SK-N-MC (cell line): ENCODE data around the gene ADD3.

ENCODE experiments used
- DNase-seq: peaks from one replicate; pipeline ENCODE4 v3.0.0-alpha.2; 2011; ENCODE audit warnings: low read depth, low spot score
- H3K27ac ChIP-seq: fragments of 200-600 bp; sonication (generic); 2 replicates; pipeline ENCODE4 v1.5.1; 2016; ENCODE audit warnings: mixed run types
- H3K36me3 ChIP-seq: fragments of 200-600 bp; sonication (generic); 2 replicates; pipeline ENCODE4 v1.6.1; 2017; ENCODE audit warnings: antibody characterized with exemption, low read length, mixed read lengths; ENCODE audit not compliant: insufficient read depth
- H3K4me3 ChIP-seq: fragments of 200-600 bp; sonication (generic); 2 replicates; pipeline ENCODE4 v1.5.1; 2016
- H3K9ac ChIP-seq: fragments of 200-600 bp; sonication (generic); 2 replicates; pipeline ENCODE4 v1.8.0; 2017; ENCODE audit warnings: mixed run types, mixed read lengths; ENCODE audit not compliant: insufficient read length
- H3K9me3 ChIP-seq: fragments of 200-600 bp; sonication (generic); 2 replicates; pipeline ENCODE4 v1.6.1; 2017; ENCODE audit warnings: low read depth, mild to moderate bottlenecking, antibody characterized with exemption, low read length, moderate library complexity, mixed read lengths
- EZH2 ChIP-seq: fragments of 200-600 bp; sonication (generic); IDR thresholded peaks from one replicate; pipeline ENCODE4 v1.6.1; 2017; ENCODE audit warnings: antibody characterized with exemption
- FOXP2 ChIP-seq: optimal IDR thresholded peaks from 2 replicates; pipeline ENCODE3; 2011; ENCODE audit warnings: mild to moderate bottlenecking, moderate library complexity; ENCODE audit not compliant: insufficient read depth; ENCODE audit errors: extremely low read length, control extremely low read depth
- POLR2AphosphoS5 ChIP-seq: IDR thresholded peaks from 2 replicates; pipeline ENCODE4 v1.6.1; 2012; ENCODE audit warnings: mild to moderate bottlenecking, low read depth, low read length, borderline replicate concordance

Gene ADD3

DNA sequence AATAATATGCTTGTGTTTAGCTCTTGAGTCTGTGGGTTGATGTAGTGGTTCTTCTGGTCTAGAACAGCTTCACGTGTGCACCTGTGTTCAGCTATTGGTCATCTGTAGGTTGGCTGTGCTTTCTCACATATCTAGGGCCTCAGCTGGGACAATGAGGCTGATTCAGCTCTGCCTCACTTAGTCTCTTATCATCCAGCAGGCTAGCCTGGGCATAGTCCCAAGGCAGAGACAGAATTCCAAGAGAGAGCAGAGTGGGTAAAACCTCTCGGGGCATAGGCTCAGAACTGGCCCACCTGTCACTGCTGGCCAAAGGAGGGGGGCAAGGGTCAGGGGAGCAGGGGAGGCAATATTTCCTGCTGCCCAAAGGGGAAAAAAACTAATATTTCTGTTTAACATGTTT, 167.6 kb downstream of the ADD3 start:
- Histone ChIP-seq H3K36me3 (no peaks in the 10 kb centered on the region), H3K9me3 (no peaks in the 10 kb centered on the region), H3K27ac (no peak overlapping the region), H3K9ac (no peak overlapping the region), H3K4me3 (no peak overlapping the region)
- no peak for DNase-seq
- TF ChIP-seq EZH2 (no peak), FOXP2 (no peak), POLR2AphosphoS5 (no peak)

DNA sequence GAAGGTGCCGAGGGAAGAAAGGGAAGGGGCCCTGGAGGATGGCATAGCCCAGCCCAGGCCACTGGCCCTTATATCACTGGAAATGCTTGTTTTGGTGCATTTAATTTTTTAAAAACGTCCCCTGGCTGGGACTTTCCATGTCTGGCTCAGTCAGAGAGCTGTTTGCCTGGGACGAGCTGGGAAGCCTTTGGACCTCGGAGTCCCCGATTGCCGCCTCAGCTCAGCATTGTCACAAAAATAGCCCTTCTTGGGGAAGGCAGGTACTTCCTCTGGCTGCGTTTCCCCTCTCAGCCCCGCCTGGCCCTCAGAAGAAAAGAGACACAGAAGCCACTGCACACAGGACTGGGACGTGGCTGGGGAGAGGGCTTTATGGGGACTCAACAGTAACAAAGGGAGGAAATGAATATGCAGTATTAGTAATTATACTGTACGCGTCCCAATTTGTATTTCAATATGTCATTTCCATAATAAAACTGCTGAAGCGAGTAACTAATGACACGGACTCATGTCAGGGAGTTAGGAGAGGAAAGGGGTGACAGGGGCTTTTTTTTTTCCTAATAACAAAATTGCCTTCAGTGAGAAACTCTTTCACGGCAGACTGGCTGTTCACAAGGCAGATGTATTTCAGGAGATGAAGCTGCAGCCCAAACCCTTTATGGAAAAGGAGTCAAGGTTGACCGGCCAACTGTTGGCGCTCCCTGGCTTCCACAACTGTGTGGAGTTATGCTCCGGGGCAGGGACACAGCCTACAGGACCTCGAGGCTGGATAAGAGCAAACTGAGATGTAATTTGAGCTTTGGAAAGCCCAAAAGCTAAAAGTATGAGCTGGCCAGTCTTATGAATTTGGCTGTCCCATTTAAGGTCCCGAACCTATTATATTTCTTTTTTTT, 168.6 kb downstream of the ADD3 start:
- Histone ChIP-seq H3K27ac (no peak overlapping the region), H3K36me3 (no peaks in the 10 kb centered on the region), H3K4me3 (no peak overlapping the region), H3K9ac (no peak overlapping the region), H3K9me3 (no peaks in the 10 kb centered on the region)
- no peak for DNase-seq
- TF ChIP-seq EZH2 (no peak), FOXP2 (no peak), POLR2AphosphoS5 (no peak)

DNA sequence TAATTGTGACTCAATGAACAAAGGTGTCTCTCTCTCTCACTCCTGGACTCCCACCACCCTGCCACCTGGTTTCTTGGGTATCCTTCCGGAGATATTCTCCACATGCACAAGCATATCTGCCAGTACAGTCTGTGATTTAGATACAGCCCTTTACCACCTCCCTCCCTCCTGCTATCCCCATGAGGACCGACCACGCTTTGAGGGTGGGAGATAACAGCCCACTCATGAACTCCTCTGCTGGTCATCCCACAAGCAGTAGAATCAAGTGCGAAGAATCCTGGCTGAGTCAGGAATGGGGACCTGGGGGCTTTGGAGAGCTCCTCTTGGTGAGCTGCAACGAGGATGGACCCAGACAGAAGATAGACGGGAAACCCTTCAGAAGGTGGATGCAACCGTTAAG, 171.4 kb downstream of the ADD3 start:
- TF ChIP-seq EZH2: no peak
- H3K9ac ChIP-seq: no peak overlapping the region
- H3K4me3 ChIP-seq: no peak overlapping the region
- no peaks in the 10 kb centered on the region for H3K9me3 ChIP-seq
- no peak for DNase-seq
- no peaks in the 10 kb centered on the region for H3K36me3 ChIP-seq
- no peak overlapping the region for H3K27ac ChIP-seq

DNA sequence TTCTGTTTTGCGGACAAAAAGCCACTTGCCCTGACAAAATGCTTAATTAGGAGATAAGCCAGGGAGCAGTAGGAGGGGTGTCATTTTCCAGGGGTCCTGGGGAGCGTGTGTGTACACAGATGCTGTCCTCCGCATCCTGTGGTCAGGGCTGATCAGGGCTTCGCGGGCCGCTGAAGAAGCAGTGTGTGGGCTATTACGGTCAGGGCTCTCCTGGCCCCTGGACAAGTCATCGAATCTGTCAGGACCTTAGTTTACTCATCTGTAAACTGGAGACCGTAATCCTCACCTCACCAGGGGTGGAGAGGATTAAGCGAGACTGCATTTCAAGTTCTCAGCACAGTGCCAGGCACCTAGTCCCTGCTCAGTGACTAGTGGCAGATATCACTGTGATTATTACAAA, 173.7 kb downstream of the ADD3 start:
- TF ChIP-seq POLR2AphosphoS5 (no peak), FOXP2 (no peak), EZH2 (no peak)
- H3K9me3 ChIP-seq: no peaks in the 10 kb centered on the region

DNA sequence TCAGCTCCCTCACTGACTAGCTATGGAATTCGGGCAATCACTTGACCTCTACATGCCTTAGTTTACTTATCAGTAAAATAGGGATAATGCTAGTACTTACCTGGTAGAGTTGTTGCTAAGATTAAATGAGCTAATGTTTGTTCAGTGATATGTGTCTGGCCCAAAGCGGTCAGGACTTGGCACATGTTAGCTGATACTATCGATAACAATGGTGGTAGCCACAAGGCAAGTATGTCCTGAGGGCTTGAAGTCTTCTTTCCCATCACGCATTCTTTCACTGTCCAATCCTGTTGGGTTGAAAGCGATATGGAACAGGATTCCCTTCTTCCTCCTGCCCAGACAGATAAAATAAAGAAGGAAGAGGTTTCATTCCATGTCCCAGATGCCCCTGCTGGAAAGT, 174.1 kb downstream of the ADD3 start:
- H3K4me3 ChIP-seq: no peak overlapping the region
- H3K9me3 ChIP-seq: no peaks in the 10 kb centered on the region
- DNase-seq: no peak
- H3K27ac ChIP-seq: no peak overlapping the region
- TF ChIP-seq FOXP2: no peak
- no peaks in the 10 kb centered on the region for H3K36me3 ChIP-seq
- H3K9ac ChIP-seq: no peak overlapping the region

More for the DNA sequence above, 173.7 kb downstream of the ADD3 start:
- no peak for DNase-seq
- Histone ChIP-seq H3K9ac (no peak overlapping the region), H3K27ac (no peak overlapping the region), H3K36me3 (no peaks in the 10 kb centered on the region), H3K4me3 (no peak overlapping the region)

DNA sequence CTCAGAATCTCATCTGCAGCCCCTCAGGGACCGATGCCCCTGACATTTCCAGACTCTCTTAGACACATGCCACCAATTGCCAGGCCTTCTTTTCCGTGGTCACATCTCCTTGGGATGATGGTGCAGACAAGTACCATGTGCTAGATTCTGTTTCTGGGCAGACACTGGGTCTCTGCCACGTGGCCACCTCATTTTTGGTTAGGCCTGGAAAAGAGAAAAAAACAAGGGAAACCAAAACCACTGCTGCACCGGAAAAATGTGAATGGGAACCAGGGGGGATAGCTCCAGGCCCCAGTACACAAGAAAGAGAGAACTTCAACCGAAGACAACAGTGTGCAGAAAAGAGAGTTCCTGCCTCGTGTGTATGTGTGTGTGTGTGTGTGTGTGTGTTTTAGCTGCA, 176.6 kb downstream of the ADD3 start:
- no peak for DNase-seq
- H3K9me3 ChIP-seq: no peaks in the 10 kb centered on the region
- H3K4me3 ChIP-seq: no peak overlapping the region
- no peak overlapping the region for H3K9ac ChIP-seq
- H3K27ac ChIP-seq: no peak overlapping the region
- TF ChIP-seq POLR2AphosphoS5 (no peak), FOXP2 (no peak), EZH2 (no peak)
- H3K36me3 ChIP-seq: no peaks in the 10 kb centered on the region
